ENCODE data around the gene IFIT2. TPM values are rescaled to one million over a fixed set of nuclear protein-coding genes. Genes with fewer than 3 reads are reported as not detected.

Gene IFIT2
- polyA plus RNA-seq, 1 of the 3 experiments (the other 2 are of a cell fraction) = 0.99 TPM

DNA sequence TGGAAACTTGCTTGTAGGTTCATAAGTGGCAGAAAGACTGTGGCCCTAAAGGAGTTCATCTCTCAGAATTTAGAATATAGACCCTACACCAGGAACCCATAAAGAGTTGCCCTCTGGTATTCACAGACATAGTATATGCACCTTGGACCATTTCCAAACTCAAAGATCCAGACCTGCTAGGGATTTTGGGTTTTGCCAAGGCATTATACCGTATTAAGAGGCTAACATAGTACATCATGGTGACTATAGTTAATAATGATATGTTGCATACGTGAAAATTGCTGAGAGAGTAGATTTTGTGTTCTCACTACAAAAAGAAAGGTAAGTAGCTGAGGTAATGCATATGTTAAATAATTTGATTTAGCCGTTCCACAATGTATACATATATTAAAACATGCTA is 39.8 kb downstream of the IFIT2 start:
- ChIA-PET POLR2A (interaction anchor here (1.1 kb wide), 1 partner anchor 57 kb away, joined by 4 read pairs; no protein-coding TSS in a partner anchor), CTCF (interaction anchor here (1.1 to 1.3 kb wide), 3 partner anchors 10 to 27 kb away, joined by 3 read pairs; no protein-coding TSS in a partner anchor)
- Histone ChIP-seq H3K9ac (peak overlapping the region; percentile 64; the same call in 1 of the 2 replicates), H3K9me3 (no peaks in the 10 kb centered on the region), H3K79me2 (ENCODE audit: insufficient read depth) (peaks cover 19% of the 10 kb centered on the region; the same call in 1 of the 2 replicates), H3K27ac (ENCODE audit: low read depth in 2 of 2, low read length in 1 of 2) (peak overlapping the region; percentile 64 to 93; a peak in 3 of 4 replicates), H4K20me1 (ENCODE audit: insufficient read depth) (no peaks in the 10 kb centered on the region), H3F3A (replicated peaks; ENCODE audit: insufficient read depth) (peaks cover 6% of the 10 kb centered on the region), H3K4me1 (ENCODE audit: control insufficient read depth in 1 of 2, insufficient read depth in 2 of 2, low read depth in 1 of 2, low read length in 1 of 2) (peaks cover 7 to 13% of the 10 kb centered on the region in 2 experiments; a peak in 3 of 4 replicates), H3K4me2 (peak overlapping the region; percentile 73), H3K9me2 (no peaks in the 10 kb centered on the region), H3K27me3 (ENCODE audit: insufficient read depth) (no peaks in the 10 kb centered on the region), H2AFZ (ENCODE audit: low read depth) (peak overlapping the region; percentile 85; the same call in 1 of the 2 replicates), H3K4me3 (ENCODE audit: low read depth in 2 of 2, low read length in 1 of 2) (peak overlapping the region; percentile 55 to 61), H3K36me3 (replicated peaks in 1 of 2; ENCODE audit: control insufficient read depth in 1 of 2, insufficient read depth in 2 of 2, low read length in 1 of 2) (peaks cover 9 to 17% of the 10 kb centered on the region in 2 experiments)
- TF ChIP-seq FOXJ3 (CRISPR knock-in tag; IDR thresholded peaks at IDR 0.05) (no peak), TEAD4 (IDR thresholded peaks at IDR 0.05; ENCODE audit: borderline replicate concordance, insufficient read depth) (no peak), RXRA (IDR thresholded peaks at IDR 0.05; ENCODE audit: borderline replicate concordance, low read depth) (no peak), FOSL2 (IDR thresholded peaks at IDR 0.05; ENCODE audit: borderline replicate concordance, low read depth) (no peak), GATA2 (CRISPR knock-in tag; IDR thresholded peaks at IDR 0.05) (no peak), YY1 (IDR thresholded peaks at IDR 0.05; ENCODE audit: low read depth) (no peak), NFIC (IDR thresholded peaks at IDR 0.05; ENCODE audit: borderline replicate concordance) (no peak), ELF1 (IDR thresholded peaks at IDR 0.05) (no peak), MXI1 (IDR thresholded peaks at IDR 0.05; ENCODE audit: low read depth, low read length) (no peak), RCOR1 (IDR thresholded peaks at IDR 0.05; ENCODE audit: low read length) (no peak), NRF1 (IDR thresholded peaks at IDR 0.05; ENCODE audit: low read depth, low read length) (no peak), RFX5 (IDR thresholded peaks at IDR 0.05; ENCODE audit: low read length) (no peak)
- TF ChIP-seq, protein P1, sequence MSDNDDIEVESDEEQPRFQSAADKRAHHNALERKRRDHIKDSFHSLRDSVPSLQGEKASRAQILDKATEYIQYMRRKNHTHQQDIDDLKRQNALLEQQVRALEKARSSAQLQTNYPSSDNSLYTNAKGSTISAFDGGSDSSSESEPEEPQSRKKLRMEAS (IDR thresholded peaks at IDR 0.05; ENCODE audit: low read depth) = no peak
- TF ChIP-seq, protein P2, sequence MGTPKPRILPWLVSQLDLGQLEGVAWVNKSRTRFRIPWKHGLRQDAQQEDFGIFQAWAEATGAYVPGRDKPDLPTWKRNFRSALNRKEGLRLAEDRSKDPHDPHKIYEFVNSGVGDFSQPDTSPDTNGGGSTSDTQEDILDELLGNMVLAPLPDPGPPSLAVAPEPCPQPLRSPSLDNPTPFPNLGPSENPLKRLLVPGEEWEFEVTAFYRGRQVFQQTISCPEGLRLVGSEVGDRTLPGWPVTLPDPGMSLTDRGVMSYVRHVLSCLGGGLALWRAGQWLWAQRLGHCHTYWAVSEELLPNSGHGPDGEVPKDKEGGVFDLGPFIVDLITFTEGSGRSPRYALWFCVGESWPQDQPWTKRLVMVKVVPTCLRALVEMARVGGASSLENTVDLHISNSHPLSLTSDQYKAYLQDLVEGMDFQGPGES (IDR thresholded peaks at IDR 0.05; ENCODE audit: low read depth, low read length) = no peak
- TF ChIP-seq, protein P3, sequence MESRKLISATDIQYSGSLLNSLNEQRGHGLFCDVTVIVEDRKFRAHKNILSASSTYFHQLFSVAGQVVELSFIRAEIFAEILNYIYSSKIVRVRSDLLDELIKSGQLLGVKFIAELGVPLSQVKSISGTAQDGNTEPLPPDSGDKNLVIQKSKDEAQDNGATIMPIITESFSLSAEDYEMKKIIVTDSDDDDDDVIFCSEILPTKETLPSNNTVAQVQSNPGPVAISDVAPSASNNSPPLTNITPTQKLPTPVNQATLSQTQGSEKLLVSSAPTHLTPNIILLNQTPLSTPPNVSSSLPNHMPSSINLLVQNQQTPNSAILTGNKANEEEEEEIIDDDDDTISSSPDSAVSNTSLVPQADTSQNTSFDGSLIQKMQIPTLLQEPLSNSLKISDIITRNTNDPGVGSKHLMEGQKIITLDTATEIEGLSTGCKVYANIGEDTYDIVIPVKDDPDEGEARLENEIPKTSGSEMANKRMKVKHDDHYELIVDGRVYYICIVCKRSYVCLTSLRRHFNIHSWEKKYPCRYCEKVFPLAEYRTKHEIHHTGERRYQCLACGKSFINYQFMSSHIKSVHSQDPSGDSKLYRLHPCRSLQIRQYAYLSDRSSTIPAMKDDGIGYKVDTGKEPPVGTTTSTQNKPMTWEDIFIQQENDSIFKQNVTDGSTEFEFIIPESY (IDR thresholded peaks at IDR 0.05; ENCODE audit: borderline replicate concordance, low read depth) = no peak
- TF ChIP-seq, protein P4, sequence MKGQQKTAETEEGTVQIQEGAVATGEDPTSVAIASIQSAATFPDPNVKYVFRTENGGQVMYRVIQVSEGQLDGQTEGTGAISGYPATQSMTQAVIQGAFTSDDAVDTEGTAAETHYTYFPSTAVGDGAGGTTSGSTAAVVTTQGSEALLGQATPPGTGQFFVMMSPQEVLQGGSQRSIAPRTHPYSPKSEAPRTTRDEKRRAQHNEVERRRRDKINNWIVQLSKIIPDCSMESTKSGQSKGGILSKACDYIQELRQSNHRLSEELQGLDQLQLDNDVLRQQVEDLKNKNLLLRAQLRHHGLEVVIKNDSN (IDR thresholded peaks at IDR 0.05; ENCODE audit: borderline replicate concordance, low read depth) = no peak
- TF ChIP-seq, protein P5, sequence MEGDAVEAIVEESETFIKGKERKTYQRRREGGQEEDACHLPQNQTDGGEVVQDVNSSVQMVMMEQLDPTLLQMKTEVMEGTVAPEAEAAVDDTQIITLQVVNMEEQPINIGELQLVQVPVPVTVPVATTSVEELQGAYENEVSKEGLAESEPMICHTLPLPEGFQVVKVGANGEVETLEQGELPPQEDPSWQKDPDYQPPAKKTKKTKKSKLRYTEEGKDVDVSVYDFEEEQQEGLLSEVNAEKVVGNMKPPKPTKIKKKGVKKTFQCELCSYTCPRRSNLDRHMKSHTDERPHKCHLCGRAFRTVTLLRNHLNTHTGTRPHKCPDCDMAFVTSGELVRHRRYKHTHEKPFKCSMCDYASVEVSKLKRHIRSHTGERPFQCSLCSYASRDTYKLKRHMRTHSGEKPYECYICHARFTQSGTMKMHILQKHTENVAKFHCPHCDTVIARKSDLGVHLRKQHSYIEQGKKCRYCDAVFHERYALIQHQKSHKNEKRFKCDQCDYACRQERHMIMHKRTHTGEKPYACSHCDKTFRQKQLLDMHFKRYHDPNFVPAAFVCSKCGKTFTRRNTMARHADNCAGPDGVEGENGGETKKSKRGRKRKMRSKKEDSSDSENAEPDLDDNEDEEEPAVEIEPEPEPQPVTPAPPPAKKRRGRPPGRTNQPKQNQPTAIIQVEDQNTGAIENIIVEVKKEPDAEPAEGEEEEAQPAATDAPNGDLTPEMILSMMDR (IDR thresholded peaks at IDR 0.05) = no peak
- TF ChIP-seq, protein P6, sequence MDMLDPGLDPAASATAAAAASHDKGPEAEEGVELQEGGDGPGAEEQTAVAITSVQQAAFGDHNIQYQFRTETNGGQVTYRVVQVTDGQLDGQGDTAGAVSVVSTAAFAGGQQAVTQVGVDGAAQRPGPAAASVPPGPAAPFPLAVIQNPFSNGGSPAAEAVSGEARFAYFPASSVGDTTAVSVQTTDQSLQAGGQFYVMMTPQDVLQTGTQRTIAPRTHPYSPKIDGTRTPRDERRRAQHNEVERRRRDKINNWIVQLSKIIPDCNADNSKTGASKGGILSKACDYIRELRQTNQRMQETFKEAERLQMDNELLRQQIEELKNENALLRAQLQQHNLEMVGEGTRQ (IDR thresholded peaks at IDR 0.05; ENCODE audit: borderline replicate concordance, low read depth, low read length) = no peak
- 52% methylated on average over 3 of the region's 3 CpGs for WGBS (ENCODE audit: low lambda C conversion rate)
- no peak for DNase-seq
